Measurements from ENCODE around the gene PASD1. TPM values are rescaled to one million over a fixed set of nuclear protein-coding genes. Genes with fewer than 3 reads are reported as not detected.

Gene PASD1
- total RNA-seq, 1 donor from 2014 or later = not detected

- CTCF ChIA-PET = no interaction called here
- DNase-seq = no peak
- Mint-ChIP-seq H3K27ac (no peak overlapping the region), H3K4me1 (no peaks in the 10 kb centered on the region), H3K4me3 (no peak overlapping the region), H3K27me3 (no peaks in the 10 kb centered on the region), H3K36me3 (ENCODE audit: low read depth) (no peaks in the 10 kb centered on the region), H3K9me3 (no peaks in the 10 kb centered on the region)
- intact Hi-C loops (cut with micrococcal nuclease) = no loop called here
- POLR2A ChIA-PET = no interaction called here
- no peak for ATAC-seq (ENCODE audit: low read depth)
- no peak for TF ChIP-seq CTCF (IDR thresholded peaks at IDR 0.05)
Measured at GRCh38 chrX:151631822-151632221, 68.3 kb downstream of the PASD1 start.

- ATAC-seq (ENCODE audit: low read depth) (no peak), DNase-seq (no peak)
- H3K27me3 Mint-ChIP-seq = no peaks in the 10 kb centered on the region
- no peak overlapping the region for H3K4me3 Mint-ChIP-seq
- no peak overlapping the region for H3K27ac Mint-ChIP-seq
- no peaks in the 10 kb centered on the region for H3K4me1 Mint-ChIP-seq
- POLR2A ChIA-PET = no interaction called here
- CTCF ChIA-PET = no interaction called here
- H3K36me3 Mint-ChIP-seq (ENCODE audit: low read depth) = no peaks in the 10 kb centered on the region
- no peaks in the 10 kb centered on the region for H3K9me3 Mint-ChIP-seq
- intact Hi-C loops (cut with micrococcal nuclease) = no loop called here
- TF ChIP-seq CTCF (IDR thresholded peaks at IDR 0.05) = no peak
Measured at GRCh38 chrX:151633157-151633556, 69.7 kb downstream of the PASD1 start.

- ChIA-PET CTCF (no interaction called here), POLR2A (no interaction called here)
- Mint-ChIP-seq H3K27ac (no peak overlapping the region), H3K27me3 (no peaks in the 10 kb centered on the region), H3K36me3 (ENCODE audit: low read depth) (no peaks in the 10 kb centered on the region), H3K4me3 (no peak overlapping the region), H3K4me1 (no peaks in the 10 kb centered on the region), H3K9me3 (no peaks in the 10 kb centered on the region)
- intact Hi-C loops (cut with micrococcal nuclease) = no loop called here
- ATAC-seq (ENCODE audit: low read depth) (no peak), DNase-seq (no peak)
- TF ChIP-seq CTCF (IDR thresholded peaks at IDR 0.05) = no peak
Measured at GRCh38 chrX:151634937-151635336, 71.5 kb downstream of the PASD1 start.

- H3K27ac Mint-ChIP-seq = no peak overlapping the region
- ChIA-PET POLR2A (no interaction called here), CTCF (no interaction called here)
- no peak for ATAC-seq (ENCODE audit: low read depth)
- no peak for TF ChIP-seq CTCF (IDR thresholded peaks at IDR 0.05)
- H3K4me1 Mint-ChIP-seq = no peaks in the 10 kb centered on the region
- H3K9me3 Mint-ChIP-seq = no peaks in the 10 kb centered on the region
- no peak for DNase-seq
- no peak overlapping the region for H3K4me3 Mint-ChIP-seq
- intact Hi-C loops (cut with micrococcal nuclease) = no loop called here
- no peaks in the 10 kb centered on the region for H3K36me3 Mint-ChIP-seq (ENCODE audit: low read depth)
- H3K27me3 Mint-ChIP-seq = no peaks in the 10 kb centered on the region
Measured at GRCh38 chrX:151641564-151641963, 78.1 kb downstream of the PASD1 start.

GRCh38 chrX:151675121-151675746, 111.8 kb downstream of the PASD1 start:
- DNase-seq (no peak), ATAC-seq (ENCODE audit: low read depth) (no peak)
- intact Hi-C loops (cut with micrococcal nuclease) = no loop called here
- no peaks in the 10 kb centered on the region for H3K4me1 Mint-ChIP-seq
- H3K4me3 Mint-ChIP-seq = no peak overlapping the region
- H3K9me3 Mint-ChIP-seq = no peaks in the 10 kb centered on the region
- CTCF ChIA-PET = no interaction called here
- peaks cover 2% of the 10 kb centered on the region for H3K27me3 Mint-ChIP-seq
- H3K27ac Mint-ChIP-seq = no peak overlapping the region
- no peaks in the 10 kb centered on the region for H3K36me3 Mint-ChIP-seq (ENCODE audit: low read depth)
- POLR2A ChIA-PET = no interaction called here
- TF ChIP-seq CTCF (IDR thresholded peaks at IDR 0.05) = no peak
